Measurements from ENCODE around the gene CTNNA2. TPM values are rescaled to one million over a fixed set of nuclear protein-coding genes. Genes with fewer than 3 reads are reported as not detected.

The CTNNA2 gene
- total RNA-seq, 2 donors from 2014 or later = 0.17 to 0.88 TPM

GRCh38 chr2:80549901-80550300, 1037.0 kb downstream of the CTNNA2 start:
- Histone ChIP-seq H3K4me3 (no peak overlapping the region), H3K36me3 (no peaks in the 10 kb centered on the region), H3K9ac (ENCODE audit: low read depth in 2 of 2, low read length in 2 of 2) (no peak overlapping the region), H3K9me3 (no peaks in the 10 kb centered on the region), H3K27me3 (no peaks in the 10 kb centered on the region), H3K27ac (no peak overlapping the region), H3K4me1 (no peaks in the 10 kb centered on the region)
- intact Hi-C loops (cut with DNase I) = no loop called here
- no peak for DNase-seq
- TF ChIP-seq CTCF (IDR thresholded peaks at IDR 0.05) = no peak

- no peaks in the 10 kb centered on the region for H3K4me1 ChIP-seq
- H3K4me3 ChIP-seq = no peak overlapping the region
- H3K9ac ChIP-seq (ENCODE audit: low read depth in 2 of 2, low read length in 2 of 2) = no peak overlapping the region
- no peak for TF ChIP-seq CTCF (IDR thresholded peaks at IDR 0.05)
- H3K27me3 ChIP-seq = no peaks in the 10 kb centered on the region
- no peaks in the 10 kb centered on the region for H3K36me3 ChIP-seq
- H3K9me3 ChIP-seq = no peaks in the 10 kb centered on the region
- intact Hi-C loops (cut with DNase I) = no loop called here
- H3K27ac ChIP-seq = no peak overlapping the region
- no peak for DNase-seq
Observed at GRCh38 chr2:80560326-80560725, 1047.5 kb downstream of the CTNNA2 start.

GRCh38 chr2:80568011-80568410, 1055.2 kb downstream of the CTNNA2 start:
- no peak for TF ChIP-seq CTCF (IDR thresholded peaks at IDR 0.05)
- Histone ChIP-seq H3K27ac (no peak overlapping the region), H3K9me3 (no peaks in the 10 kb centered on the region), H3K36me3 (no peaks in the 10 kb centered on the region), H3K4me3 (no peak overlapping the region), H3K9ac (ENCODE audit: low read depth in 2 of 2, low read length in 2 of 2) (no peak overlapping the region), H3K27me3 (no peaks in the 10 kb centered on the region), H3K4me1 (no peaks in the 10 kb centered on the region)
- intact Hi-C loops (cut with DNase I) = no loop called here
- no peak for DNase-seq

- Histone ChIP-seq H3K27ac (no peak overlapping the region), H3K9ac (ENCODE audit: low read depth in 2 of 2, low read length in 2 of 2) (no peak overlapping the region), H3K9me3 (no peaks in the 10 kb centered on the region), H3K36me3 (no peaks in the 10 kb centered on the region), H3K4me1 (no peaks in the 10 kb centered on the region), H3K27me3 (no peaks in the 10 kb centered on the region), H3K4me3 (no peak overlapping the region)
- no peak for DNase-seq
- no peak for TF ChIP-seq CTCF (IDR thresholded peaks at IDR 0.05)
- intact Hi-C loops (cut with DNase I) = no loop called here
Observed at GRCh38 chr2:80573167-80573566, 1060.3 kb downstream of the CTNNA2 start.

- intact Hi-C loops (cut with DNase I) = no loop called here
- H3K27me3 ChIP-seq = no peaks in the 10 kb centered on the region
- no peak for DNase-seq
- H3K9me3 ChIP-seq = no peaks in the 10 kb centered on the region
- H3K27ac ChIP-seq = no peak overlapping the region
- no peaks in the 10 kb centered on the region for H3K4me1 ChIP-seq
- H3K36me3 ChIP-seq = no peaks in the 10 kb centered on the region
- no peak overlapping the region for H3K9ac ChIP-seq (ENCODE audit: low read depth in 2 of 2, low read length in 2 of 2)
- no peak overlapping the region for H3K4me3 ChIP-seq
- no peak for TF ChIP-seq CTCF (IDR thresholded peaks at IDR 0.05)
Observed at GRCh38 chr2:80573950-80574349, 1061.1 kb downstream of the CTNNA2 start.

- no peak for TF ChIP-seq CTCF (IDR thresholded peaks at IDR 0.05)
- Histone ChIP-seq H3K9me3 (no peaks in the 10 kb centered on the region), H3K27me3 (no peaks in the 10 kb centered on the region), H3K4me1 (no peaks in the 10 kb centered on the region), H3K9ac (ENCODE audit: low read depth in 2 of 2, low read length in 2 of 2) (no peak overlapping the region), H3K36me3 (no peaks in the 10 kb centered on the region), H3K4me3 (no peak overlapping the region), H3K27ac (no peak overlapping the region)
- DNase-seq = no peak
- intact Hi-C loops (cut with DNase I) = no loop called here
Observed at GRCh38 chr2:80579756-80580155, 1066.9 kb downstream of the CTNNA2 start.

Data from colonic mucosa (tissue), 4 donors.